B cell (primary cell): Measurements from ENCODE around the gene PDZD7.

Experiments used
- EZH2 ChIP-seq: IDR thresholded peaks from 2 replicates; pipeline ENCODE4 v1.6.1; 2012; ENCODE audit warnings: borderline replicate concordance, low read depth, mild to moderate bottlenecking, moderate library complexity, low read length; ENCODE audit not compliant: insufficient read depth, poor library complexity, severe bottlenecking
- TF ChIP-seq, protein P1 (sequence below): fragments of 200-600 bp; IDR thresholded peaks from one replicate; pipeline ENCODE4 v1.8.0; 2022; ENCODE audit warnings: antibody characterized with exemption, mild to moderate bottlenecking

DNA sequence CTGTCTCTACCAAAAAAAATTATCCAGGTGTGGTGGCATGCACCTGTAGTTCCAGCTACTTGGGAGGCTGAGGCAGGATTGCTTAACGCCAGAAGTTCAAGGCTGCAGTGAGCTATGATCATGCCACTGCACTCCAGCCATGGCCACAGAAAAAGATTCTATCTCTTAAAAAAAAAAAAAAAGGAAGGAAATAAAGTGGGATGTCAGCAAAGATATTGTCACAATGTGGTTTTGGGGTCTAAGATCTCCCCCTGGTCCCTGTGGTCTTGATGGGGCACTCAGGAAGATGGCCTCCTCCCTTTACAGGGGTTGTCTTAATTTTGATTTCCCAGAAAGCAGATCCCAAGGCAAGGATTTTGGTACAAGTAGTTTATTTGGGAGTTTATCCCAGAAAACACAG lies 23.4 kb upstream of the PDZD7 start:
- TF ChIP-seq, protein P1, sequence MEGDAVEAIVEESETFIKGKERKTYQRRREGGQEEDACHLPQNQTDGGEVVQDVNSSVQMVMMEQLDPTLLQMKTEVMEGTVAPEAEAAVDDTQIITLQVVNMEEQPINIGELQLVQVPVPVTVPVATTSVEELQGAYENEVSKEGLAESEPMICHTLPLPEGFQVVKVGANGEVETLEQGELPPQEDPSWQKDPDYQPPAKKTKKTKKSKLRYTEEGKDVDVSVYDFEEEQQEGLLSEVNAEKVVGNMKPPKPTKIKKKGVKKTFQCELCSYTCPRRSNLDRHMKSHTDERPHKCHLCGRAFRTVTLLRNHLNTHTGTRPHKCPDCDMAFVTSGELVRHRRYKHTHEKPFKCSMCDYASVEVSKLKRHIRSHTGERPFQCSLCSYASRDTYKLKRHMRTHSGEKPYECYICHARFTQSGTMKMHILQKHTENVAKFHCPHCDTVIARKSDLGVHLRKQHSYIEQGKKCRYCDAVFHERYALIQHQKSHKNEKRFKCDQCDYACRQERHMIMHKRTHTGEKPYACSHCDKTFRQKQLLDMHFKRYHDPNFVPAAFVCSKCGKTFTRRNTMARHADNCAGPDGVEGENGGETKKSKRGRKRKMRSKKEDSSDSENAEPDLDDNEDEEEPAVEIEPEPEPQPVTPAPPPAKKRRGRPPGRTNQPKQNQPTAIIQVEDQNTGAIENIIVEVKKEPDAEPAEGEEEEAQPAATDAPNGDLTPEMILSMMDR: no peak
- no peak for TF ChIP-seq EZH2
